ENCODE measurements around the gene ACSS1.

Gene ACSS1

GRCh38 chr20:25009218-25010145 is 48.5 kb downstream of the ACSS1 start:
- TF ChIP-seq, protein P1, sequence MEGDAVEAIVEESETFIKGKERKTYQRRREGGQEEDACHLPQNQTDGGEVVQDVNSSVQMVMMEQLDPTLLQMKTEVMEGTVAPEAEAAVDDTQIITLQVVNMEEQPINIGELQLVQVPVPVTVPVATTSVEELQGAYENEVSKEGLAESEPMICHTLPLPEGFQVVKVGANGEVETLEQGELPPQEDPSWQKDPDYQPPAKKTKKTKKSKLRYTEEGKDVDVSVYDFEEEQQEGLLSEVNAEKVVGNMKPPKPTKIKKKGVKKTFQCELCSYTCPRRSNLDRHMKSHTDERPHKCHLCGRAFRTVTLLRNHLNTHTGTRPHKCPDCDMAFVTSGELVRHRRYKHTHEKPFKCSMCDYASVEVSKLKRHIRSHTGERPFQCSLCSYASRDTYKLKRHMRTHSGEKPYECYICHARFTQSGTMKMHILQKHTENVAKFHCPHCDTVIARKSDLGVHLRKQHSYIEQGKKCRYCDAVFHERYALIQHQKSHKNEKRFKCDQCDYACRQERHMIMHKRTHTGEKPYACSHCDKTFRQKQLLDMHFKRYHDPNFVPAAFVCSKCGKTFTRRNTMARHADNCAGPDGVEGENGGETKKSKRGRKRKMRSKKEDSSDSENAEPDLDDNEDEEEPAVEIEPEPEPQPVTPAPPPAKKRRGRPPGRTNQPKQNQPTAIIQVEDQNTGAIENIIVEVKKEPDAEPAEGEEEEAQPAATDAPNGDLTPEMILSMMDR (IDR thresholded peaks at IDR 0.05; ENCODE audit: insufficient read depth, missing control alignments), result no peak
- FAIRE-seq, result no peak
- no peak for DNase-seq (ENCODE audit: insufficient read length, low spot score)

DNA sequence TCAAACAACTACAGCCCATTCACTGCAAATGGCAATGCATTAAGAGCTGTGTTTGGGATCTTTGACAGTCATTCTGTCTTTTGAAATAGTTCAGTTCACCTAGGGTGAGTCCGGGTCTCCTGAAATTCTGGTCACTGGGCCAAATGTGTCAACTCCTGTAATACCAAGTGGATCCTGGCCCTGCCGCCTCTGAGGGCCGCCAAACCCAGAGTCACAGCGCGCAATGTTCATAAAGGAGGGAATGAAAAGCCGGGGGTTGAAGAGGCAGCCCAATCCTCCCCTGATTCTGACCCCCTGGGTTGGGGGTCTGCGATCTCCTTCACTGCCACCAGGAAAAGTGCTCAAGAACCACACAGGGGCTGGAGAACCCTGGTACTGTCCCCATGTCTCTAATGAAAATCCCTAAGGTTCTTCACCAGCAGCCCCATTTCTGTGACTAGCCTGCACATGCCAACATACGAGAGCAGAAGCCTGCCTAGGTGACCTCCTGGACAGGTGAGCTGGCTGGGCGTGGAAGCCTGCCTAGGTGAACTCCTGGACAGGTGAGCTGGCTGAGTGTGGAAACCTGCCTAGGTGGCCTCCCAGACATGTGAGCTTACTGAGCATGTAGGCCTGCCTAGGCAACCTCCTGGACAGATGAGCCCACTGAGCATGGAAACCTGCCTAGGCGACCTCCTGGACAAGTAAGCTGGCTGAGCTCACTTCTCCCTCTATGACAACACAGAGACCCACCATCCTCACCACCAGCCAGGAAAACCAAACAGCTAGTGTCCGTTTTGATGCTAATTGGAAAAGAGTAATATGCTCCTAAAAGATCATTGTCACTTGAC is 49.3 kb downstream of the ACSS1 start:
- TF ChIP-seq, protein P1 (IDR thresholded peaks at IDR 0.05; ENCODE audit: insufficient read depth, missing control alignments), result no peak
- DNase-seq (ENCODE audit: insufficient read length, low spot score) (no peak), FAIRE-seq (no peak)

- TF ChIP-seq, protein P1 (IDR thresholded peaks at IDR 0.05; ENCODE audit: insufficient read depth, missing control alignments), result no peak
- no peak for FAIRE-seq
These were observed 50.2 kb downstream of the ACSS1 start for GRCh38 chr20:25007491-25008305.

GRCh38 chr20:25006431-25007167 is 51.3 kb downstream of the ACSS1 start:
- FAIRE-seq (no peak), DNase-seq (ENCODE audit: insufficient read length, low spot score) (no peak)
- TF ChIP-seq, protein P1 (IDR thresholded peaks at IDR 0.05; ENCODE audit: insufficient read depth, missing control alignments), result no peak

More at GRCh38 chr20:25007491-25008305, 50.2 kb downstream of the ACSS1 start:
- no peak for DNase-seq (ENCODE audit: insufficient read length, low spot score)

GRCh38 chr20:25005661-25006060 is 52.3 kb downstream of the ACSS1 start:
- DNase-seq (ENCODE audit: insufficient read length, low spot score) (no peak), FAIRE-seq (no peak)
- TF ChIP-seq, protein P1 (IDR thresholded peaks at IDR 0.05; ENCODE audit: insufficient read depth, missing control alignments), result no peak

DNA sequence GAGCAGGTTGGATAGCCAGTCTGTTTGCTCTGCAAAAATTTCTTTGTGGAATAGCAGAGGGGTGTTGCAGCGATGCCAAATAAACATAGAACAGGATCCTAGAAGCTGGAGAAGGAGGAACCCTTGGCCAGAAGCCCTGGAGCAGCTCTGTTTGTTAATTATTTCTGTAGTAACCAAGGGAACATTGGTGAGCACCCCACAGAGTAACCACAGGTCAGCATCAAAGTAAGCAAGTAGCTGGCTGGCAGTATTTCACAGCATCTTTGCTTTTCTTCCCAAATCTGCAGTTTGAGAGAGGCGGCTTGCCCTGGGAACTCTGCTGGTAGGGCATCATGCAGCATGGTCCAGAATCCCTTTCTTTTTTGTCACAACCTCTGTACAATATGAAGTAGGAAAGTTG is 52.7 kb downstream of the ACSS1 start:
- DNase-seq (ENCODE audit: insufficient read length, low spot score) (no peak), FAIRE-seq (no peak)
- TF ChIP-seq, protein P1 (IDR thresholded peaks at IDR 0.05; ENCODE audit: insufficient read depth, missing control alignments), result no peak

All from D721Med (cell line).